GM12892 (cell line): ENCODE data around the gene SCIN.

Source experiments
- POLR2A ChIP-seq: IDR thresholded peaks from 2 replicates; pipeline ENCODE4 v1.6.1; 2011; ENCODE audit warnings: low read depth, low read length, control low read depth
- POLR2AphosphoS5 ChIP-seq: IDR thresholded peaks from 2 replicates; pipeline ENCODE4 v1.6.1; 2011; ENCODE audit warnings: low read depth, low read length, control low read depth

DNA sequence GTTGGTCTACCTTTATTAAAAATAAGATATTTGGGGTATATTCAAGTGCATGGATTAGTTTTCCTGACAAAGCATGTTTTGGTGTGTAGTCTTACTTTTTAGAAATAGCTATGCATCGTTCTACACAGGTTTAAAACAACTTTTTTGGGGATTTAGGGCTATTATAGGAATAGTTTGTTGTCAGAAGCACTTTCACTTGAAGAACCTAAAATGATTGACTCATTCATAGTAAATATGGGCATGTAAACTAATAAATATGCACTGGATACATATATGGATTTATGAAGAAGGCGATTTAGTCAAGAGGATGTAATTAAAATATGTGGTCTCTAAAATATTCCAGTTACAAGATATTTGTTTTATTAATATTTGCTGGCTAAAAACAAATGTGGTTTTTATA lies 118.9 kb downstream of the SCIN start:
- TF ChIP-seq POLR2A (no peak), POLR2AphosphoS5 (no peak)
